MM.1S (cell line): Measurements from ENCODE around the gene LIN7A.

Source experiments
- DNase-seq: peaks from one replicate; pipeline ENCODE4 v3.0.0-alpha.2; 2015
- H2AFZ ChIP-seq: fragments of 300-600 bp; sonication (generic); 2 replicates; pipeline ENCODE4 v1.6.0; 2016; ENCODE audit warnings: antibody characterized with exemption, low read length
- H3F3A ChIP-seq: fragments of 300-600 bp; sonication (generic); 2 replicates; pipeline ENCODE4 v1.6.1; 2016; ENCODE audit warnings: mild to moderate bottlenecking, antibody characterized with exemption, low read length, moderate library complexity, mixed read lengths; ENCODE audit not compliant: insufficient read depth
- H3K27ac ChIP-seq: fragments of 300-600 bp; sonication (generic); 2 replicates; pipeline ENCODE4 v1.5.1; 2016; ENCODE audit warnings: mild to moderate bottlenecking, low read length
- H3K27me3 ChIP-seq: fragments of 300-600 bp; sonication (generic); replicated peaks from 2 replicates; pipeline ENCODE4 v1.6.0; 2016; ENCODE audit warnings: low read length; ENCODE audit not compliant: insufficient read depth
- H3K36me3 ChIP-seq: fragments of 300-600 bp; sonication (generic); replicated peaks from 2 replicates; pipeline ENCODE4 v1.6.1; 2016; ENCODE audit warnings: mild to moderate bottlenecking, low read length, mixed read lengths; ENCODE audit not compliant: insufficient read depth
- H3K4me1 ChIP-seq: fragments of 300-600 bp; sonication (generic); 2 replicates; pipeline ENCODE4 v1.6.1; 2016; ENCODE audit warnings: low read length, mixed read lengths
- H3K4me2 ChIP-seq: fragments of 300-600 bp; sonication (generic); 2 replicates; pipeline ENCODE4 v1.6.0; 2016; ENCODE audit warnings: low read depth, low read length
- H3K4me3 ChIP-seq: fragments of 300-600 bp; sonication (generic); 2 replicates; pipeline ENCODE4 v1.5.1; 2016; ENCODE audit warnings: low read length, mixed read lengths
- H3K79me2 ChIP-seq: fragments of 300-600 bp; sonication (generic); 2 replicates; pipeline ENCODE4 v1.6.1; 2016; ENCODE audit warnings: mixed run types, low read length, mixed read lengths
- H3K9ac ChIP-seq: fragments of 300-600 bp; sonication (generic); 2 replicates; pipeline ENCODE4 v1.6.1; 2016; ENCODE audit warnings: low read length, mixed read lengths
- H3K9me2 ChIP-seq: fragments of 300-600 bp; sonication (generic); replicated peaks from 2 replicates; pipeline ENCODE4 v1.6.1; 2016; ENCODE audit warnings: mild to moderate bottlenecking, low read length, mixed read lengths; ENCODE audit not compliant: insufficient read depth
- H3K9me3 ChIP-seq: fragments of 300-600 bp; sonication (generic); replicated peaks from 2 replicates; pipeline ENCODE4 v1.6.1; 2016; ENCODE audit warnings: mild to moderate bottlenecking, low read length, mixed read lengths; ENCODE audit not compliant: insufficient read depth
- H4K20me1 ChIP-seq: fragments of 300-600 bp; sonication (generic); 2 replicates; pipeline ENCODE4 v1.6.1; 2016; ENCODE audit warnings: mild to moderate bottlenecking, low read length, moderate library complexity, mixed read lengths; ENCODE audit not compliant: insufficient read depth
- EZH2 ChIP-seq: fragments of 300-600 bp; sonication (generic); optimal IDR thresholded peaks from 2 replicates; pipeline ENCODE3; 2017; ENCODE audit warnings: low read depth, mild to moderate bottlenecking, antibody characterized with exemption, low read length, mixed read lengths
- EZH2phosphoT487 ChIP-seq: fragments of 300-600 bp; sonication (generic); IDR thresholded peaks from 2 replicates; pipeline ENCODE4 v1.6.1; 2018; ENCODE audit warnings: antibody characterized with exemption, low read length
- TF ChIP-seq, protein P1 (sequence below): fragments of 300-600 bp; sonication (generic); IDR thresholded peaks from 2 replicates; pipeline ENCODE4 v1.5.1; 2016; ENCODE audit warnings: antibody characterized with exemption, low read length, mixed read lengths

Gene LIN7A

DNA sequence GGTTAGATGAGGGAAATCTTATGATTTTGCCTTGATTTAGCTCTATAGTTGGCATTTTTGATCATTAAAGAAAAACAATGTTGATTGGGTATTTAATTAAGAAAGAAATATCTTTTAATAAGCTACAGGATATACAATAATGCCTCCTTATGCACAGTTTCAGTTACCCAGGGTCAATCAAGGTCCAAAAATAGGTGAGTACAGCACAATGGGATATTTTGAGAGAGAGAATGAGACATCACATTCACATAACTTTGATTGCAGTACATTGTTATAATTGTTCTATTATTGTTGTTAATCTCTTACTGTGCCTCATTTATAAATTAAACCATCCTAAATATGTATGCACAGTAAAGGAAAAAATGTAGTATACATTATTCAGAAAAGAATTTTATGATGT is 118.9 kb downstream of the LIN7A start:
- Histone ChIP-seq H3K27me3 (no peaks in the 10 kb centered on the region), H3K4me2 (no peak overlapping the region), H3K4me3 (no peak overlapping the region), H3F3A (no peaks in the 10 kb centered on the region; the same call in 1 of the 2 replicates), H3K9ac (no peak overlapping the region), H3K36me3 (no peaks in the 10 kb centered on the region), H2AFZ (no peak overlapping the region), H4K20me1 (no peaks in the 10 kb centered on the region), H3K4me1 (peaks cover 18% of the 10 kb centered on the region), H3K9me2 (no peaks in the 10 kb centered on the region), H3K9me3 (no peaks in the 10 kb centered on the region), H3K27ac (no peak overlapping the region), H3K79me2 (no peaks in the 10 kb centered on the region)
- DNase-seq, result no peak
- TF ChIP-seq EZH2phosphoT487 (no peak), EZH2 (no peak)
- TF ChIP-seq, protein P1, sequence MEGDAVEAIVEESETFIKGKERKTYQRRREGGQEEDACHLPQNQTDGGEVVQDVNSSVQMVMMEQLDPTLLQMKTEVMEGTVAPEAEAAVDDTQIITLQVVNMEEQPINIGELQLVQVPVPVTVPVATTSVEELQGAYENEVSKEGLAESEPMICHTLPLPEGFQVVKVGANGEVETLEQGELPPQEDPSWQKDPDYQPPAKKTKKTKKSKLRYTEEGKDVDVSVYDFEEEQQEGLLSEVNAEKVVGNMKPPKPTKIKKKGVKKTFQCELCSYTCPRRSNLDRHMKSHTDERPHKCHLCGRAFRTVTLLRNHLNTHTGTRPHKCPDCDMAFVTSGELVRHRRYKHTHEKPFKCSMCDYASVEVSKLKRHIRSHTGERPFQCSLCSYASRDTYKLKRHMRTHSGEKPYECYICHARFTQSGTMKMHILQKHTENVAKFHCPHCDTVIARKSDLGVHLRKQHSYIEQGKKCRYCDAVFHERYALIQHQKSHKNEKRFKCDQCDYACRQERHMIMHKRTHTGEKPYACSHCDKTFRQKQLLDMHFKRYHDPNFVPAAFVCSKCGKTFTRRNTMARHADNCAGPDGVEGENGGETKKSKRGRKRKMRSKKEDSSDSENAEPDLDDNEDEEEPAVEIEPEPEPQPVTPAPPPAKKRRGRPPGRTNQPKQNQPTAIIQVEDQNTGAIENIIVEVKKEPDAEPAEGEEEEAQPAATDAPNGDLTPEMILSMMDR, result no peak

DNA sequence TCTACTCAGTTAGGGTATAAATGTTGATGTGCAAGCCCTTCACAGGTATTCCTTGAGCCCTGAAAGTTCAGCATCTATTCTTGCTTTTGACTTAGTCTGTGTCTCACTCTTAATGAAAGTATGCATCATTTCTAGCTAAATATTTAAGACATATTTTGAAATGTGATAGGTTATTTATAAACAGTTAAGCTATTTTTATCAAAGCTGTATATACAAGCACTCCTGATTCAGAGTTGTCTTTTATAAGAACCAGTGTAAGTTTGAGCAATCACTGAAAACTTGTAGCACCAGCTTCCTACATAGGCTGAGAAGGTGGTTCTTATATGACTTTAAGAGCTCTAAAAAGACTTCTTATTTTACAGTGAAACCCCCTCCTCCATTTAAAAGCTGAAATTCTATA is 122.4 kb downstream of the LIN7A start:
- H3K79me2 ChIP-seq, result no peaks in the 10 kb centered on the region
- no peaks in the 10 kb centered on the region for H3K27me3 ChIP-seq
- no peak overlapping the region for H3K27ac ChIP-seq
- no peaks in the 10 kb centered on the region for H3K36me3 ChIP-seq
- peaks cover 3% of the 10 kb centered on the region; the same call in 1 of the 2 replicates for H3F3A ChIP-seq
- no peak overlapping the region for H3K4me3 ChIP-seq
- H3K4me2 ChIP-seq, result no peak overlapping the region
- no peak overlapping the region for H2AFZ ChIP-seq
- H3K4me1 ChIP-seq, result peaks cover 39% of the 10 kb centered on the region
- H4K20me1 ChIP-seq, result no peaks in the 10 kb centered on the region
- DNase-seq, result no peak
- no peak overlapping the region for H3K9ac ChIP-seq
- TF ChIP-seq EZH2 (no peak), EZH2phosphoT487 (no peak)
- TF ChIP-seq, protein P1, result no peak
- no peaks in the 10 kb centered on the region for H3K9me3 ChIP-seq
- no peaks in the 10 kb centered on the region for H3K9me2 ChIP-seq

DNA sequence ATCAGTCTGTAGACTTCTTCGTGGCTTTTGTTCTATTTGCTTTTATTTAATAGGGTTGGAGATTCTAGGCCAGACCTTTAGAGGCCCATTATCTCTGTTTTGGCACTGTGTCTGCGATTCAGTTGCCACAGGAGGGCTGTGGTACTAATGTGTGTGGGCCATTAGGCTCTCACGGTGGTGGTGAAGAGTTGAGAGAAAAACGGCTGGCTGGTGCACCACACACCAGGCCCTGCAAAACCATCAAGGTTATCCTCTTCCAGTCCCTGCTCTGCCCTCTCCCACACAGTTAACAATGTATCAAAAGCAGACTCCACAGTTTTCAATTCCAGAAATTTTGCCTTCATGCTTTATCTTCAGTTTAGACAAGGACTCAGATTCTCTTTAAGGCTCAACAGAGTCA is 123.3 kb downstream of the LIN7A start:
- Histone ChIP-seq H3K27ac (no peak overlapping the region), H3K9me3 (no peaks in the 10 kb centered on the region), H3K27me3 (no peaks in the 10 kb centered on the region), H3K79me2 (no peaks in the 10 kb centered on the region), H3K4me1 (peaks cover 44% of the 10 kb centered on the region), H3K9ac (no peak overlapping the region), H3K36me3 (no peaks in the 10 kb centered on the region), H3K4me3 (no peak overlapping the region), H4K20me1 (no peaks in the 10 kb centered on the region), H2AFZ (no peak overlapping the region), H3K4me2 (no peak overlapping the region), H3F3A (peaks cover 6% of the 10 kb centered on the region; the same call in 1 of the 2 replicates), H3K9me2 (no peaks in the 10 kb centered on the region)
- DNase-seq, result no peak
- no peak for TF ChIP-seq EZH2phosphoT487
- TF ChIP-seq, protein P1, result no peak
- no peak for TF ChIP-seq EZH2
